HL-60 (cell line): Measurements from ENCODE around the gene BLVRA.

Experiments
- DNase-seq, 2 experiments: peaks; one replicate each; pipeline ENCODE4 v3.0.0-alpha.2; 2010 to 2020; ENCODE audit warnings: low read depth in 1 of 2, low spot score in 1 of 2
- H3K27ac ChIP-seq: fragments of 250-450 bp; sonication (Bioruptor Pico); replicated peaks from 2 replicates; pipeline ENCODE4 v1.5.1; 2020; ENCODE audit warnings: mild to moderate bottlenecking, moderate library complexity
- H3K27me3 ChIP-seq: fragments of 250-450 bp; sonication (Bioruptor Pico); 2 replicates; pipeline ENCODE4 v1.5.1; 2021; ENCODE audit warnings: mild to moderate bottlenecking, moderate library complexity; ENCODE audit not compliant: insufficient read depth, poor library complexity, severe bottlenecking
- H3K4me3 ChIP-seq: replicated peaks from 2 replicates; pipeline ENCODE4 v1.5.1; 2011; ENCODE audit warnings: mild to moderate bottlenecking, control low read depth, low read length; ENCODE audit not compliant: insufficient read depth
- CTCF ChIP-seq: IDR thresholded peaks from one replicate; pipeline ENCODE4 v1.5.1; 2011; ENCODE audit warnings: low read length, control low read depth, inconsistent platforms; ENCODE audit not compliant: insufficient read depth
- GABPA ChIP-seq: IDR thresholded peaks from 2 replicates; pipeline ENCODE4 v1.6.1; 2012; ENCODE audit warnings: low read depth
- POLR2AphosphoS5 ChIP-seq: IDR thresholded peaks from 2 replicates; pipeline ENCODE4 v1.6.1; 2012; ENCODE audit warnings: low read depth
- SPI1 ChIP-seq: IDR thresholded peaks from 2 replicates; pipeline ENCODE4 v1.6.1; 2012; ENCODE audit warnings: low read depth, mild to moderate bottlenecking, borderline replicate concordance
- TF ChIP-seq, protein P1 (sequence below): IDR thresholded peaks from 2 replicates; pipeline ENCODE4 v1.6.1; 2012; ENCODE audit warnings: low read depth; ENCODE audit not compliant: insufficient replicate concordance

Gene BLVRA

GRCh38 chr7:43742692-43743091 is 15.8 kb upstream of the BLVRA start:
- Histone ChIP-seq H3K27ac (no peak overlapping the region), H3K4me3 (no peak overlapping the region), H3K27me3 (no peaks in the 10 kb centered on the region)
- TF ChIP-seq CTCF, result no peak
- TF ChIP-seq POLR2AphosphoS5, result no peak
- TF ChIP-seq, protein P1, sequence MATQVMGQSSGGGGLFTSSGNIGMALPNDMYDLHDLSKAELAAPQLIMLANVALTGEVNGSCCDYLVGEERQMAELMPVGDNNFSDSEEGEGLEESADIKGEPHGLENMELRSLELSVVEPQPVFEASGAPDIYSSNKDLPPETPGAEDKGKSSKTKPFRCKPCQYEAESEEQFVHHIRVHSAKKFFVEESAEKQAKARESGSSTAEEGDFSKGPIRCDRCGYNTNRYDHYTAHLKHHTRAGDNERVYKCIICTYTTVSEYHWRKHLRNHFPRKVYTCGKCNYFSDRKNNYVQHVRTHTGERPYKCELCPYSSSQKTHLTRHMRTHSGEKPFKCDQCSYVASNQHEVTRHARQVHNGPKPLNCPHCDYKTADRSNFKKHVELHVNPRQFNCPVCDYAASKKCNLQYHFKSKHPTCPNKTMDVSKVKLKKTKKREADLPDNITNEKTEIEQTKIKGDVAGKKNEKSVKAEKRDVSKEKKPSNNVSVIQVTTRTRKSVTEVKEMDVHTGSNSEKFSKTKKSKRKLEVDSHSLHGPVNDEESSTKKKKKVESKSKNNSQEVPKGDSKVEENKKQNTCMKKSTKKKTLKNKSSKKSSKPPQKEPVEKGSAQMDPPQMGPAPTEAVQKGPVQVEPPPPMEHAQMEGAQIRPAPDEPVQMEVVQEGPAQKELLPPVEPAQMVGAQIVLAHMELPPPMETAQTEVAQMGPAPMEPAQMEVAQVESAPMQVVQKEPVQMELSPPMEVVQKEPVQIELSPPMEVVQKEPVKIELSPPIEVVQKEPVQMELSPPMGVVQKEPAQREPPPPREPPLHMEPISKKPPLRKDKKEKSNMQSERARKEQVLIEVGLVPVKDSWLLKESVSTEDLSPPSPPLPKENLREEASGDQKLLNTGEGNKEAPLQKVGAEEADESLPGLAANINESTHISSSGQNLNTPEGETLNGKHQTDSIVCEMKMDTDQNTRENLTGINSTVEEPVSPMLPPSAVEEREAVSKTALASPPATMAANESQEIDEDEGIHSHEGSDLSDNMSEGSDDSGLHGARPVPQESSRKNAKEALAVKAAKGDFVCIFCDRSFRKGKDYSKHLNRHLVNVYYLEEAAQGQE, result no peak
- no peak for DNase-seq

DNA sequence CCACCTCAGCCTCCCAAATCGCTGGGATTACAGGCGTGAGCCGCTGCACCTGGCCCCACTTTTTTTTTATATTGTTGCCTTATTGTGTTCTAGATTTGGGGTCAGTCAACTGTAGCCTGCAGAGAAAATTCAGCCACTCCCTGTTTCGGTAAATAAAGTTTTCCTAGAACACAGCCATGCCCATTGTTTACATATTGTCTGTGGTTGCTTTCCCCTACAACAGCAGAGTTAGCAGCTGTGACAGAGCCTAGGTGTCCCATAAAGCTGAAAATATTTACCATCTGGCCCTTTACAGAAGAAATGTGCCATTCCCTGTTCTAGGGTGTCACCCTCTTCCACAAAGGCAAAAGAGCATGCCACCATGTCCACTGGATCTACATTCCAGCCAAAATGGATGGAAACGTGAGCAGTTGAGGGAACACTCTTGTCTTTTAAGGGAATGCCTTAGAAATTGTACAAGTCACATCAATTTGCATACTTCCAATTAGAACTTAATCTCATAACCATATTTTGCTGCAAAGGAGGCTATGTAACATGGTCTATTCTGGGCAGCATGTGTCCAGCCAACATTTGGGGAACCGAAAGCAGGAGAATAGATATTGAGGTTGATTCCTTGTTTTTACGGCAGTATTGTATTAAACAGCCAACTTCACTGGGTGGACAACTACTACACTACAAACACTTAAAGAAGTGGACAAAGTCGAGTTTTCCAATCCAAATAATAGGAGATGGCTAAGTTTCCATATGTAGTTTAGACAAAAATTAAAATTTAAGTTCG is 11.0 kb upstream of the BLVRA start:
- no peak overlapping the region for H3K4me3 ChIP-seq
- DNase-seq, result no peak
- TF ChIP-seq, protein P1, result no peak
- TF ChIP-seq SPI1 (no peak), CTCF (no peak), GABPA (no peak), POLR2AphosphoS5 (no peak)
- no peaks in the 10 kb centered on the region for H3K27me3 ChIP-seq
- H3K27ac ChIP-seq, result no peak overlapping the region

DNA sequence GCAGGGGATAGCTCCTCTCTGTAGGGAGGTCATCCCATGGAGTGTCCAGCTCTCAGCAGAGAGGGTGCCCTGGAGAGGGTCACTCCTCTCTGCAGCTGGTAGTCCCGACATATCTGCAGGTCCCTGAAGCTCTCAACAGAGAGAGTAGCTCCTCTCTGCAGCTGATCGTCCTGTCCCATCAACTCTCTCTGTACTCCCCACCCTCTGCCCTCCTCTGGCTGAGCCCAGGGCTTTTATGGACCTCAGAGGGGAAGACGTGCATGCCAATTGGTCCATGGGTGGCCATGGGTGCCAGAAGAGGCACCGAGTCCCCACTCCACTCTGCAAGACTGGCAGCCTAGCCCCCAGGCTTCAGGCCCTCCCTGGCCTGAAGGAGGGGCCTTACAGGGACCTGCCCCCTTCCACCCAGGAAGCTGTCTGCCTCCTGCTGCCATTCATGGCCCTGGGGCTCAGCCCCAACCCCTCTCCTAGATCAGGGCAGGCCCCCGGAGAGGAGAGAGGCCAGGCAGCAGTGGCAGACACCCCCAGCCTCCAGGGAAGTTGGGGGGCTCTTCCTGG is 9.0 kb upstream of the BLVRA start:
- Histone ChIP-seq H3K4me3 (no peak overlapping the region), H3K27ac (no peak overlapping the region), H3K27me3 (no peaks in the 10 kb centered on the region)
- DNase-seq, result no peak
- TF ChIP-seq SPI1, result no peak
- TF ChIP-seq POLR2AphosphoS5, result no peak
- TF ChIP-seq, protein P1, result no peak
- no peak for TF ChIP-seq CTCF
- TF ChIP-seq GABPA, result no peak
